Femur (tissue), 1 donor: Measurements from ENCODE around the gene LNX2.

Source experiments
- DNase-seq: peaks from one replicate; pipeline ENCODE4 v3.0.0-alpha.2; 2017

LNX2 gene

DNA sequence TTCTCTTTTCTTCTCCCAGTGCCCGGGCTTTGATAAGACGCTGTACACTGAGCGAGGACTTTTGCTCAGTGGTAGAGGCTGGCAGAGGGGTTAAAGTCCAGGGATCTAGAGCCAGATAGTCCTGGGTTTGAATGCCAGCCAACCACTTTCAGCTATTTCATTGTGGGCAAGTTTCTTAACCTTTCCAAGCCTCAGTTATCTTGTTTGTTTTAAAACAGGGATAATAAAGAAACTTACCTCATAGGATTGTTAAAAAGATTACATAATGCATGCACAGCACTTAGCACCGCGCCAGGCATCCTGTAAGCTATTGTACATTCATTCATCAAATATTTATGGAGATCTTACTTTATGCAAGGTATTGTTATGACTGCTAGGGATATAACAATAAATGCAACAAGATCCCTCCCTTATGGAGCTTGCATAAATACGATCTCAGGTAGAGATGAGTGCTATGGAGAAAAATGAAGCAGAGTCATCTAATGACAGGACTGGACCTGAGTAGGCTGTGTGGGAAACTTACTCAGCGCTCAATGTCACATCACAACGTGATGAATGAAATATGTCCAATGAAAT, 70.8 kb downstream of the LNX2 start:
- no peak for DNase-seq

GRCh38 chr13:27542220-27542619, 78.1 kb downstream of the LNX2 start:
- DNase-seq, result no peak

GRCh38 chr13:27541386-27541785, 78.9 kb downstream of the LNX2 start:
- DNase-seq, result no peak

DNA sequence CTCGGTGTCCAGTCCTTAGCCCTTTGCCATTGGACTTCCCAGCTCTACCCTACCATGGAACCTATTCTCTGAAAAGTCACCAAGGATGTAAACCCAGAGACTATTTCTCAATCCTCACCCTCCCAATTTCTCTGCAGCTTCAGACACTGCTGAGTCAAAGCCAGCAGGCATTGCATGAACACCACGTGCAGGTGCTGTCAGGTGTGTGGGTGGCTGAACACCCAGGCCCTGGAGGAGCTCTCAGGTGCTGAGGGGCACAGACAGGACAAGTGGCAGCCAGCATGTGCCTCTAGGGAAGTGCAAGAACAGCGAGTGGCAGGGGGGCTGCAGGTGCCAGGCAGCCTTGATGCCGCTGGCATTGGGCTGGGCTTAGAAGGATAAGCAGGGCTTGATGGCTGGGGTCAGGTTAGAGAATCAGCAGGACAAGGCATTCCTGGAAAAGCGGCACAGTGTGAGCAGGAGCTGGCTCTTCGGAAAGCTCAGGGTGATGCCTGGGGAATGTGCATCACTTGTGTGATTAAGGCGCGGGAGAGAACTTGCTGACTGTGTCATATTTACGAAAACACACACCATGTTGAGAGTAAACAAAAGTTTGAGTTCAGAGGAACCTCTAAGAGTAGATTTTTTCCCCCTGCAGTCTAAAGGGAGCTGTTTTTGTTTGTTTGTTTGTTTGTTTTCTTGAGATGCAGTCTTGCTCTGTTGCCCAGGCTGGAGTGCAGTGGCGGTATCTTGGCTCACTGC, 83.8 kb downstream of the LNX2 start:
- no peak for DNase-seq

DNA sequence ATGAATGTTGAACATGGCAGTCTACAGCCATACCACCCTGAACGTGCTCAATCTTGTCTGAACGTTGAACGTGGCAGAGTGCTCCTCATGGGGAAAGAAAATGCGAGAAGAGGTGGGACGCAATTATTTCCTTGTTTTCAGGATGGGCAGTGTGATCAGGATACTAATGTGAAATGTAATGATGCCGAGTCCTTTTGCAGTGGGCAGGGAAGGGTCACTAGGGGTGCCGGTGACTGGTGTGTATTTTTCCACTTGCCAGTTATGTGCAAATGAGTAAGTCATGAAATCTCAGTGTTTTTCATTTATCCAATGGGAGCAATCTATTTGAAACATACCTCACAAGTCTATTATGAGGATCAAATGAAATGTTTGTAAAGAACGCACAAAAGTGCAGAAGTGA, 84.8 kb downstream of the LNX2 start:
- no peak for DNase-seq

DNA sequence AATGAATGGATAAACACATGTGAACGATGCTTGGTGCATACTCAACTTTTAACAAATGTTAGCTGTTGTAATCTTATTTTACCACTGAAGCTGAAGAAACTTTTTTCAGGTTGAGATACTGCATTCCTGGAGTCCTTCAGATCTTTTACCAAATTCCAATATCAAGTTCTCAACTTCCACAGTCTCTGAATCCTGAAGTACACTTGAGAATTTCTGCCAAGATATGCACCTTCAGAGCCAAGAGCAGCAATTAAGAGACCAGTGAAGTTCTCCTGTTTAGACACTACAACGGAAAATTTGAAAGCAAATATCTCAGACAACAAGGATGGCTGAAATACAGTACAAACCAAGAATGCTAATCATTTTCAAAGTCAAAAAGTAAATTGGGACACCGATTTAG, 85.3 kb downstream of the LNX2 start:
- no peak for DNase-seq

GRCh38 chr13:27534108-27534980, 86.0 kb downstream of the LNX2 start:
- no peak for DNase-seq

DNA sequence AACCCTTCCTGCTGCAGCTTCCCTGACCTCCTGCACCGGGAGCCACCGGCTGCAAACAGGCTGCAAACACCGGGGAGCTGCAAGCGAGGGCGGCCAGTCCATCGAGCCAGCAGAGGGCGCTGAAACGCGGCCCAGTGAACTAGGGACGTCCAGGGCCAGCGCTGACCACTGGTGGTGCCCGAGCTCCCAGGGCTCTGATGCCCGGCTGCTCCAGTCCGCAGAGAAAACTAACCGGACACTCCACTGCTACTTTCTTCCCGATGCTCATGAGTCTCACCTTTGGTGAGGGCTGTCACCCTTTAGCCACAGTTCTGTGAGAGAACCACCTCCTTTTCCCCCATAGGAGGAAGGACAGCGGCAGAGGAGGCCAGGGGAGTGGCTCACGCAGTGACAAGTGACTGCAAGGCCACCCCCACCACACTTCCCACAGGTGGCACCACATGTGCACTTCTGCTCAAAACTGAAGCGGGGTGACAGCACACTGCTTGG, 87.1 kb downstream of the LNX2 start:
- DNase-seq, result peak; percentile 84

GRCh38 chr13:27528908-27529307, 91.4 kb downstream of the LNX2 start:
- no peak for DNase-seq

- no peak for DNase-seq
These were observed 93.8 kb downstream of the LNX2 start for GRCh38 chr13:27526516-27526915.

DNA sequence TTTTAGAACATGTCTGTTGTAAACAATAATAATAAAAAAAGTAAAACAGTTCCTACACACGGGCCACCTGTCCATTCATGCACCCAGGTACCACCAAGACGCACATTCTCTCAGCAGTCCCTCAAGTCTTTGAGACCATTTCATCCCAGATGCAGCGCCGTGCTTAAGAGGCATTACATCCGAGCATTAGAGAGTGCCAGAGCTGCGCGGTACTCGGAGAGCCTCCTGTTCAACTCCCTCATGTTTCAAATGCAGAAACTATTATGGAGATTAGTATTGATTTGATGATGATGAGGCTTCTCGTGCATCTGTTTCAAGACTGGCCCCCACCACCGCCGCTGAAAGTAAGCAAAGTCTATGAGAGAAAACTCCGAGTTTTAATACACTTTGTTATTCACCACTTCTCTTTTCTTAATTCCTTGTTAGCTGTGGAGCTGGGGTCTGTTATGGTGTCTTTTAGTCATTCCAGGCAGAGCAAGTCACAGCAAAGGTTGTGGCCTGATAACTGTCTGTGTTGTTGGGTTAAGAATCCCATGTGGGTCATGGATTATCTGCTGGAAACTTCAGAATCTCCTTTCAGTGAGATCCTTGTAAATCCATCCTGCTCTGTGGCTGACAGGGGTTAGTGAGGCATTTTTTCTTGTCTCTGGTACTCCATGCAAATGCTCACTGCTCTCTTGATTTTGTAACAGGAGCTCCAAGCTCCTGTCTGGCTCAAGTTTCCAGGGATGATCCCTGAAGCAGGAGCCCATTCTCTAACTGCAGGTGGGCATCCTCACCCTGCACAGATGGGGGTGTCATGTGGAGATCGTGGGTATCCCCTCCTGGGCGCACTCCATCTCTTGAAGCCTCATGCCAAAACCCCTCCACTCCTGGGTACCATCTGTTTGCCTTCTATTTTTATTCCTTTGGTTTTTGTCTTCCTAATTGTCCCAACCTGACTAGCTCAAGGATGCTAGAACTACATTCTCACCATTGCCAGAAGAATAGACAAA, 95.1 kb downstream of the LNX2 start:
- DNase-seq, result no peak

GRCh38 chr13:27523346-27524073, 96.8 kb downstream of the LNX2 start:
- no peak for DNase-seq

GRCh38 chr13:27522847-27523246, 97.5 kb downstream of the LNX2 start:
- no peak for DNase-seq

DNA sequence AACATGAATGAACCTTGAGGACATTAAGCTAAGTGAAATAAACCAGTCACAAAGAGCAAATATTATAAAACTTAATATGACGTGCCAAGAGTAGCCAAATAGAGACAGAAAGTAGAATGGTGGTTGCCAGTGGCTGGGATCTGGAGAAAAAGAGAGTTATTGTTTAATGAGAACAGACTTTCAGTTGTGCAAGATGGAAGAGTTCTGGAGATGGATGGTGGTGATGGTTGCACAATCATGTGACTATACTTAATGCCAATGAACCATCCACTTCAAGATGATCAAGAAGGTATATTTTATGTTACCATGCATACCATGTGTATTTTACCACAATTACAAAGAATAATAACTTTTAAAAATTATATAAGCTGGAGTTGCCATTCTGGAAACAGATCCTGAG, 104.2 kb downstream of the LNX2 start:
- no peak for DNase-seq

DNA sequence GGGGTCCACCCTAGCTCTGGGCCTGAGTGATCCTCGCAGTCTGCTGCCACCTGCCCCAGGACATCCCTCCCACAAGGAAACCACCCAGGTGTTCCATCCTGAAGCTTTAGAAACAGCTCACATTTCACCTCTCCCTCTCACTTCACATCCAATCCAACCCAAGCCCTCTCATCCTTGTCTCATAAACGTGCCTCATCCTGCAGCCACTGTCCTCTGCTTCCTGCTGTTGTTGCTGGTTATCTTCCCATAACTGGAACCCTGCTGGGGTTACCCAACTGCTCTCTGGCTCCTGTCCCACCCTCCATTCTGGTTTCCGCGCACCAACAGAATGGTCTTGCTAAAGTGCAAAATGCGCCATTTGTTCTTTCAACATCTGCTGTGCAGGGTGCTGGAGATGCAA, 110.2 kb downstream of the LNX2 start:
- DNase-seq, result no peak

DNA sequence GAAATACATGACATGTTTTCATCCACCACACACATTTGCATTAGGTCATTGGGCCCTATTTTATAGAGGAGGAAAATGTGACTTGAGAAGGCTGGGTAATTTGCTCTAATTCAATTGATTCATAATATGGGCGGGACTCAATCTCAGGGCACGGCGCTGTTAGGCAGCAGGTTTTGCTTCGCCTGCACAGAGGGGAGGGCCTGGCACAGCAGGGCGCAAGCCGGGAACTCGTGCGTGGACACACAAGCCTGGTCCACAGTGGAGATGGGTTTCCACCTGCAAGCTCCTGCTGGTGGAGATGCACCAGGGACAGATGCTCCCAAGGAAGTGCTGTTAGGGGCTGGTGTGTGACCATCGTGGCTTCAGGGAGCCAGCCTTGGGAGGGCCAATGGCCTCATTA, 111.5 kb downstream of the LNX2 start:
- no peak for DNase-seq

DNA sequence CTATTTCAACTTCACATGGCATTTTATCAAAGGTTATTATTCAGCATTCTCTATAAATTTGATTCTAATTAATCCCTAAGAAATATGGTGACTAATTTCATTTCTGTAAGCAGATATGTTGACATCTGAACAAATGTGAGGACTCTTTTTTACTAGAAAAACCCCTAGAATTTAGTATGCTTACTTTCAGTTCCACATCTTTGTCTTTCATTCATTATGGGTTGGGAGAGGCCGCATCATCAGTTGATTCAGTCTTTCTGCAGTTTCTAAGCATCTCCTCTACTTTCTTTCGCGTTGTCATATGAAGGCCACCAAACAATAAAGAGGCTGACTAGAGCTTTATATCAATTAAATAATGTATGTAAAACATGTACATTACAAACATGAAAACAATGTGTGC, 114.5 kb downstream of the LNX2 start:
- DNase-seq, result no peak

GRCh38 chr13:27504868-27505194, 115.5 kb downstream of the LNX2 start:
- no peak for DNase-seq

GRCh38 chr13:27504128-27504867, 116.0 kb downstream of the LNX2 start:
- no peak for DNase-seq

DNA sequence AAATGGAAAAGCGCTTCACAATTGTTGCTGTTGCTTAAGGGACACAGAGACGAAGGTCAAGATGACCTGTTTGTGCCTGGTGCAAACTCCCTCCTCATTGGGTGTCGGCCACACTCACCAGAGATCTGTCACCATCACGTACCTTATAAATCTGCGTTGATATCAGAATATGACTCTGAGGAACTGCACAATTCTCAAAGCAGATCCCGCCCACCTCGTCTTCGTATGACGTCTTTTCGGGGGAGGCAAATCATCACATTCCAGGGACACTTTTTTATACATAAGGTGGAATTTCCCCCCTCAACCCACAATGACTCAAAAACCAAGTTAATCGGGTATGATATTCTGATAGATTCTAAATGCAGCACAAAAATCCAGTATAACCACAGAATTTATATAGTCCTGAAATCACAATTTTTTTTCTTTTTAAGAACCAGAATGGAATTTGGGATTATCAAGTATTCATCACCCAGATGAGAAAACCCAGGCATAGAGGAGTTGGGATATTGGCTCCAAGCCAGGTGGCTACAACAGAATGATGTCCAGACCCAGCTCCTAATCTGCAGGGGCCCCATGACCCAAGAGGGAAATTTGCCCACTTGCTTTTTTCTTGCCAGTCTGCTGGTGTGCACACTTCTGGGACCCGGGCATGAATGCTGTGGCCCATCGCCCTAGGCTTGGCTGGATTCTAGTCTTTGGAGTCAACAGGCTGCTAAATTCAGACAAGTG, 119.4 kb downstream of the LNX2 start:
- DNase-seq, result no peak
